Right forelimb (tissue), 1 donor: ENCODE measurements around the gene ADGRB3.

Experiments used
- DNase-seq: peaks from one replicate; pipeline ENCODE4 v3.0.0-alpha.2; 2018

ADGRB3 gene

DNA sequence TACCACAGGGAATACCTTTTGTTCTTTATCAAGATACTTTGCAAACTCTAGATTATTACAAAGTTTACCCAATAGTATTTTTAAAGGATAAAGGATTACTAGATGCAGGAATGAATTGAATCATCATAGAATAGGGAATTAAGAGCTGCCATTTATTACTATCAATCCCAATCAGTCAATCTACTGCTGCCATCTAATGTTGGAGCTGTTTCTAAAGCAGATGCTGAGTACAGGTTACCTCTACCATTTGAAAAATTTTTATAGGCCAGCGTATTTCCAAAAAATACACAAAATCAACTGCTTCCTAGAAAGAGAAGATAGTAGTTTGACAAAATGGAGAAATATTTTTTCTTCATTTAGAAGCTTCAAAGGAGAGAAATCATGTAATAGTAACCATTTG is 520.4 kb downstream of the ADGRB3 start:
- DNase-seq, result no peak

DNA sequence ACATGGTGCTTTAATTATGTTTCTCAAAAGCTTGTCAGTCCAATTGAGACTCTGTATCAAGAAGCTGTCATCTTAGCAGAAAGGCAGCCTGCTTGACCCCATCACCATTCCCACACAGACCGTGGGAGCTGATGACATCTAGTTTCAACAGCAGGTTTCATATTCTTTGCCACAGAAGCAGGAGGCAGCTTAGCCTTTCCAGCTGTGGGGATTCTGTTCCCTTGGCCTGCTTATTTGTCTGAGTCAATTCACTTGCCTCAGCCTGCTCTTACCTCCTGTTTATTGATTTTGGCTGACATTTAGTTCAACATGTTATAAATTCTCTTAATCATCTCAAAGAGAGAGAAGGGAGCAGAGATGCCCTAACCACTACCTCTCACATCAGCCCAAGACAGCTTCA is 527.7 kb downstream of the ADGRB3 start:
- no peak for DNase-seq

DNA sequence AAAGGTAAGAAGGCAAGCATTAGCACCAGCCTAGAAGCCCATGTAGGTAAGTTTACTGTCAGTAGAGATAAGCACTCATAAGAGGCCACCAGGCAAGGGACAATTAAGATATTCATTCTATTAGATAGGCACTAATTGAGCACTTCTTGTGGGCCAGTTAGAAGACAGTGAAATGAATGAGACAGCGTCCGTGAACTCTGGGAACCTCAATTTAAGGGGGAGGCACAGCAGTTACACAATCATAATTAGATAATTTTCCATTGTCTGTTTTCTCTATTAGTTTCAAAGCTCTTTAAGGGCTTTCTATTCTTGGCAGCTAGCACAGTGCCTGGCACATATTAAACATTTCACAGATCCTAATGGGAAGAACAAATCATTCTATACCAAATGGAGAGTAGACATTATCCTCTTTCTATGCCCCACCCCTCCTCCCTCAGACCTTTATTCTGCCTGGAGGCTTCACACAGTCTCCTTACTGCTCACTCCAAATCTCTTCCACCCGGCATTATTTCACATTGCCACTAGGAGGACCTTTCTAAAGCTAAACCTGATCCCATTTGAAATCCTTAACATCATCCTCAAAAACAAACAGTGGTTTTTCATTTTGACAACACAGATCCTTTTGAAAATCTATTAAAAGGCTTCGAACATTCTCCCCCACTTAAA is 529.6 kb downstream of the ADGRB3 start:
- DNase-seq, result no peak

DNA sequence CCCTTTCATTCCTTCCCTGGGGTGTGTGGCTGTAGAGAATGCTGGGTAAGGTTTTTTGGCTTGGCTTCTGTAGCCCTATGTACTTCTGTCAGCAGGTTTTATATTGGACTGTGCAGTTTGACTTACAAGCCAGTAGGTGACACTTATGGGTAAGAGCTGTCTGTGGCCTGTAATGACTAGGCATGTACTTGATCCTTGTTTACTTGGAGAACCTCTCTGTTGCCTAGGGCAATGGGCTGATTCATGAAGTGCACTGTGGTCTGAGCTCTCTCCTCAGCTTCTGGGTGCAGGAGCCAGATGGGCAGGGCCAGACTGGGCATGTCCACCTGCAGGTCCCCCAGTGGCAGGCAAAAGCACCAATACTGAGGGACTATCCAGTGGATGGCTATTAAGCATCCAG is 544.6 kb downstream of the ADGRB3 start:
- no peak for DNase-seq

DNA sequence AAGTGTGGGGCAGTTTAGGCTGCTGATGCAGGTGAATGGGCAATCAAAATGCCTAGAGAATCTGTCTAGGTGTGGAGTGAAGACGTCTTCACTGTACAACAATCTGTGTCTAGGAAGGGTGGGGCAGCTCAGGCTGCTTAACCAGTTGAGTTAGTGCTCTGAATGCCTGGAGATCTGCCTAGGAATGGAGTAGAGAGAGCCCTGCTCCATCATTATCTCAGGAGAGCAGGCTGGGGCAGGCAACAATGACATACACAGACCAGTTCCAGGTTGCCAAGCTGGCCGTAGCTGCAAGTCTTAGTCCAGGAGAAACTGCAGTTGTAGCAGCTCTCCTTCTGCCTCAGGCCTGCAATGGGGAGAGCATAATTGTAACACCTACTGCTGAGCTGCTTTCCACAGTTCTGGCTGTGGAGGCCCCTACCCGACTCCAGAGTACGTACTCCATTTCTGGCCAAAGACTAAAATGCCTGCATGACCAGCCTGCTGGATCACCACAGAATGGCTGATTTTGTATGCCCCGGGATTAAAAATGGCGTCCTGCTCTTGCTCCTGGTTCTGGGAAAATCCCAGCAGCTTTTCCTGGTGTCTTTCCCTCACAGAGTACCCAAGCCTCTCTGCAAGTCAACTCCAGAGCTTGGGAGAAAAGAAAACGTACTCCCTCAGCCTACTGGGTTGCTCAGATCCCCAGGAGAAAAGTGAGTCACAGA is 545.4 kb downstream of the ADGRB3 start:
- DNase-seq, result no peak

DNA sequence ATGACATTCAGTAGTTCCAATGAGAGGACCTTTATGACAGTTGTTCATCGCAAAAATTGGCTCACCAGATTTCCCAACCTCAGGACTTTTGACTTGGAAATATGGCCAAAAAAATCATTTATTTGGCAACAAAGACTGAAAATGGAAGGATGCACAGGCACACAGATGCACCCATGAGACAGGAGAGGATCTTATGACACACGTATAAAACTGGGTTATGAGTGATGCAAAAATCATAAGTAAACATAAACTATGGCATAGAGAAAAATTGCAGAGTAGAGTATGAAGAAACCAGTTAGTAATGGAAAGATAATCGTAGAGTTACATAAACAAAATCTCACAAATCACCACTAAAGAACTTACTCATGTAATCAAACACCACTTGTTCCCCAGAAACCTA is 546.9 kb downstream of the ADGRB3 start:
- DNase-seq, result no peak

DNA sequence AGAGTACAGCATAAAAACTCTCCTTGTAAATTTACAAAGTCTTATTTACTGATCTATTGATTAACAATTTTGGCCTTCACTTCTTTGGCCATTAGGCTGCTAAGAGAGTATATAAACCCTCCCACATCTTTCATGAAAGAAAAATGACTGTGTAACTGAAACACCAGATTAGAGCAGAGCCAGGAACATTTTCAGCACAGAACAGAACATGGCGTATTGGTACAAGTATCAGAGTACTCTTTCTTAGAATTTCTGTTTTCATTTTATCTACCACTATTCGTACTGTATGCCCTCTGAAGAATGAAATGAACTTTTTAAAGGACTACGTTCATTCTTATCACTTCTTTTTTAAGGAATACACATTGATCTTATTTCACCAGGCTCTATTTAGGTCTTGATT is 550.2 kb downstream of the ADGRB3 start:
- no peak for DNase-seq

DNA sequence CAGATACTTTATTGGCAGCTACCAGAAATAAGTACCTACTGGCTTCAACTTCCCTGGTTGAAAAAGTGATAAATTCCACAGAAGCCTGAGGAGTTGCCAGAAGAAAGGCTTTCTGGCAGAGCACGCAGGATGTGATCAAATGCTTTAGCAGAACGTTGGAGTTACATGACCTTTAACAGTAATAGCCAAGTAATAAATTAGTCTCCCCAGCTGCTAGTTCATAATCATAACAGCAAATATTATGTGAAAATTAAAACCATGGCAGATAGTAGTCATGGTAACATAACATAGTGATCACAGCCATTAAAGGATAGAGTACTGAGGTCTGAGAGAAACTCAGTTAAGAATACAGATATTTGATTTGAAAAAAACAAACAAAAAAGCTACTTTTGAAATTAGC is 567.7 kb downstream of the ADGRB3 start:
- DNase-seq, result no peak

DNA sequence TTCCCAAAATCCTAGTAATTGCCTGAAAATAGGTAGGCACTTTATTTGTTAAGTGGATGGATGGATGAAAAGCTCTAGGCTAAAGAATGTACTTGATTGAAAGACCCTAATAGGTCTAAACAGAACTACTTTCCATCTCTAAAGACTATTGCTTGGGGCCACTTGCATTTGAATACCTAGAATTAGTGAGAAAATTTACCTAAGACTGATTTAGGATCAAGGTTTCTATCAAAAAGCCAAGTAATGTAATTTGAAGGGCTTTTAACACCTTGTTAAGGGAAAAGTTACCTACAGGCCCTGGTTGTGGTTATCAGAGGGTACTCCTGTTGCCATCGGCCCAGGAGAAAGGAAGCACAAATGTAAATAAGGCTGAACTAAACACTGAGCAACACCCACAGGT is 581.0 kb downstream of the ADGRB3 start:
- DNase-seq, result no peak

DNA sequence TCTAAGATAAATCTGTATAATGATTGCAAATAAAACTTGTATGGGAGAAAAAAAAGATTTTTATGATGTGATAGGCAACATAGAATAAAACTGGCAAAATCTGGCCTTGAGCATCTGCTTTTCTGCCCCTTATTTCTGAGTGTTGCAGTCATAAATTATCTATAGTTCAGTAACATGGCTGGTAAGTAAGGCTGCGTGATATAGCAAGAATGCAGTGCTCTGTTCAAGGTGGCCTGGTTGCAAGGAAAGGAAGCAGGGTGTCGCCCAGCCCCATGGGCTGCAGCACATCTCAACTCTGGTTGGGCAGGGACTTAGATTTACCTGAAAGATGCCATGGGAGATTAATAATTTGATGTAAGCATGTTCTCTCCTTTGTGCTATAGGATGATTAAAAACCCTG is 582.3 kb downstream of the ADGRB3 start:
- DNase-seq, result no peak

DNA sequence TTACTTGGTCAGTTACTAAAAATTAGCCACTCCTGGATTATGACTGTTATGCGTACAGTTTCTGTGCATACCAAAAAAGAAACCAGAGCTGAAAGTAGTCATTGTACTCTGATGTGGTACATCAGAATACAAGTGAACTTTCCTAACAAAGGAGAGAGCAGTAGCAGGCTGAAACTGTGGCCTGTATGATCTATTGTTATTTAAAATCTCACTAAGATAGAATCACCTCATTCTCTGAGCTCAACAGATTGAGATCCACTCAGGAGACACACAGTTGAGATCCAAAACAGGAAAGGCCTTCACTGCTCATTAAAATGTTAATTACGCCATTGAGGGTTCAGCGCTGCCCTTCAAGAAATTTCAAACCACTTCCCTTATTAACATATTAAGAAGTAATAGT is 585.3 kb downstream of the ADGRB3 start:
- DNase-seq, result no peak

DNA sequence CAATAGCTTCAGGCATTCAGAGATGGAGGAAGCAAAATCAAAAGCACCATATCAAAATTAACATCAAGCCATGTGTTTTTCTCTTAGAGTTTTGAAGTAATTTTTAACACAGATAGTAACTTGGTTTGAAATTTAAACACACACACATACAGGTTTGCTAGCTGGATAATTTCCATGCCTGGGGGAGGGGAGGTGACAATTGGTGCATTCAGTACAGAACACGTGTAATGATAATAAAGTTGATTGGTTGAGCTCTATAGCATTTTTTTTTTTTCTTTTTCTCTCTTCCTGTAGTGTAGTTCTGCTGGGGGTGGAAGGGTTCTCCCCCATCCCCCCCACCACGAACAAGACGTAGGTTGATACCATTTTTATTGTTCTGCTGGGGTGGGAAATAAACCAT is 596.9 kb downstream of the ADGRB3 start:
- DNase-seq, result no peak

DNA sequence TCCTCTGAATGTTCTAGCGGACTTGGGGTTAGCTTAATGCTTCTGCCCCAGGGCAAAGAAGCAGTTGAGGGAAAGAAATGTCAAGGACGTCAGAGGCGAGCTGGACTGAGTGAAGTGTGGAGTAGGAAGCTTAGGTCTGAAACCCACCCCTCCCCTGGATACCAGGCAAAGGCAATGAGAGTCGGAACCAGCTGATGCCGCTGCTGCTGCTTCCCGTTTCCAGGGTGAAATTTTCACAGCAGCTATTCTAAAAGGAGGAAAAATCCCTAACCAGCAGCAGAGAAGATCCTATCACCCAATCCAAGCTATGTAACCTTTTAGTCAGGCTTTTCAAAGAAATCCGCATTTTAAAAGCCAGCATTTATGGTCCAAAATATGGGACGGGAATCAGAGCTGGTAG is 597.4 kb downstream of the ADGRB3 start:
- no peak for DNase-seq

DNA sequence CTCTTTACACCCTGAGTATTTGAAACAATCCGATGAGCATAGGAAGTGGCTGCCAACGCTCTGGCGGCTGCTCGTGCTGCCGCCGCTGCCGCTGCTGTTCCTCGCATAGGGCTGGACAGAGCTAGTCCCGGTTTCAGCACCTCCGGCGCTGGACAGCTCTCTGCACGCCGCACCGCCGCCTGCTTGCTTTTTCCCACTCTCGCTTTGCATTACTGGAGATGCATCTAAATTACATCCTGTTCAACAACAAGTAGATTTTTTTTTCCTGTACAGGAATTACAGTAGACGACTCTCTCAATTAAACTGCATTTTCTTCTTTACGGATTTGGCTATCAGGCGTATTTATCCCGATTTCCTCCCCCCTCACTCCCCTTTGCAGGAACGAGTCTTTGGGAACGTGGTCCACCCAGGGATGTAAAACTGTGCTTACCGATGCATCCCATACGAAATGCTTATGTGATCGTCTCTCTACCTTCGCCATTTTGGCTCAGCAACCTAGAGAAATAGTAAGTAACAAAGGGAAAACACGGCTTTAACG is 597.9 kb downstream of the ADGRB3 start:
- peak; percentile 92 for DNase-seq

DNA sequence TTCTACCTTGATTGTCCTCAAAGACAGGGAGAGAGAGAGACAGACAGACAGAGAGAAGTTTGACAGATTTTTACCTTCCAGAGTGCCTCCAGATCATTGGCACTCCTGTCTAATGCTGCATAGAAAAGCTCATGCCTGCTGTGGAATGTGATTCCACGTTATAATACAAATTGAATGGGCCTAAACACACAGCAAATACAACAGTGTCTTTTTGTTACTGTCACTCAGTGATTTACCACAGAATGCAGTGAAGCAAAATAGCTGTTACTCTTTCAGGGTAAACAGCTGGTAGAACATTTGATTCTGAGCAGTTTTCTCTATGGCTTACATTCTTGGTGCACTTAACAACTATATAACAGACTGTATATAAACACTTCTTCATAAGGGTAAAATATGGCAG is 603.0 kb downstream of the ADGRB3 start:
- no peak for DNase-seq

DNA sequence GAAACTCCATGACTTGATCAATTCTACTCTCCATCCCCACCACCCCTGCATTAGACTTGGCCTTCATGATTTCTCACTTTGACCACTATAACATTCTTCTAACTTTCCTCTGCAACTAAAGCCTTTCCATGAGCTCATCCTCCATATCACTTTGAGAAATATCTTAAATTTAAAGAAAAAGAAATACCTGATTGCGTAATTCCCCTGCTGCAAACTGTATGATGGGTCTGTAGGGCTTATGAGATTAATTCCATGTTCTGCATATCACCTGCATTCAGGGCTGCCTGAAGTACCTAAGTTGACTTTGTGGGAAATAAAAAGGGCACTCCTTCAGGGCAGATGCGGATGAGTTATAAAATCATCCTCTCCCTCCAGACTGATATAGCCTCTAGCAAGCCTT is 611.9 kb downstream of the ADGRB3 start:
- DNase-seq, result no peak

DNA sequence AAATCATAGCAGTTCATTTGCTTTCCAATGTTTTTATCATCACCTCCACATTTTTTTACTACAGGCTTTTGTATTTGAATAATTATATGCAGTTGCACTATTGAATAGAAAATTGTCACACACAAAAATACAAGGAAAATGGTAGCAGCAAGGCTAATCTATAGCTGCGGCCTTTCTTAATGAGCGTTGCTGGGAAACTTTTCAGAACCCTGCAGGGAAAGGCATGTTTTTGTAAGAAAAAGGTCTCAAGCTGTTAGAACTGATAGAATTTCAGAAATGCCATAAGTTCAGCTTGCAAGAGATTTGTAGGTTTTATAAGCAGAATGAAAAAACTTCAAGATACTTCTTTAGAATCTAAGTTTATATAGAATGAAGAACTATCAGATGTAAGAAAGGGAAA is 625.9 kb downstream of the ADGRB3 start:
- no peak for DNase-seq

DNA sequence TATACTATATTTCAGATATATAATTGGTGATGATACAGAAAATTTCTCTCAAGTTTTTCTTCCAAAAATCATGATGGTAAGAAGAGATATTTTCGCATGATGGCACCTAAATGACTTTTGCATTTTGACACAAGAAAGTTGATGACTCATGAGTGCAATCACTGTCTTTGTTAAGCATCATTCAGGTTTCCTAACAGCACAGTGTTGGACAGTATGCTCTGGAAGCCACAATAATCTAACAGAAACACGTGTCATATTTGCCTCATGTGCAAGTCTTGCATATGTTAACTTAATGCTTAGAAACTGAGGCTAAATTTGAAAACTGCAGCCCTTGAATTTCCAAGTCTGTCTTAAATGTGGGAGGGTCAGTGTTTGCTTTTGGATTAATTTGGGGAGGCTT is 628.2 kb downstream of the ADGRB3 start:
- no peak for DNase-seq

DNA sequence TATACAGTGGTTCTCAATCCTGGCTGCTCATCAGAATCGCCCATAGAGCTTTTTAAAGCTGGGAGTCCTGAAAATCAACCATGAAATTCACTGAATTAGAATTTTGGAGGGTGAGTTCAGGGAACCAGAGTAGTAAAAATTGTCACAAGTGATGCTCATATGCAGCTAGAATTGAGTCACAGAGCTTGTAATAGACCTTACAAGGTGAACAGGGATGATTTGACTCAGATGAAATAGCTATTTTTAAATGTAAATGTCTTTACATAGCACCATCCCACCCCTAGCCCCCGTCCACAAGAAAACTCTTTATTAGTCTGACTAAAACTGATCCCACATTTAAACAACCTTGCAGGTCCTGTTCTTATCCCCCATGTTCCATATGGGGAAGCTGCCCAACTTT is 630.0 kb downstream of the ADGRB3 start:
- no peak for DNase-seq

DNA sequence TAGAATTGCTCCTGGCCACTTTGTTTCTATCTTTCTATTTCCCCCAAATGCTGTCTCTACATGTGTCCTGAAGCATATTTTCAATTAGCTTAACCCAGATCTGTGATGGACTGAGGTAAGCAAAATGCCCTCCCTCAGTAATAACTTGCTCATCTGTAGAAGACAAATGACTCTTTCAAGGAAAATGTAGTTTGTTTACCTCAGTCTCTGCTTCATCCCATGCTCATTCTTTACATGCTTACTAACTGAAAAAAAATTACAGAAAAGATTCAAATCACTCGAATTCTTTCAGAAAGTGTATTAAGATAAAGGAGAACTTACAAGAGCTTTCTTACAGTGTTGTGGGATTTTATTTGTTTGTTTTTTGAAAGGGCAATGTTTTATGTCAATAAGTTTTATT is 630.6 kb downstream of the ADGRB3 start:
- DNase-seq, result no peak

DNA sequence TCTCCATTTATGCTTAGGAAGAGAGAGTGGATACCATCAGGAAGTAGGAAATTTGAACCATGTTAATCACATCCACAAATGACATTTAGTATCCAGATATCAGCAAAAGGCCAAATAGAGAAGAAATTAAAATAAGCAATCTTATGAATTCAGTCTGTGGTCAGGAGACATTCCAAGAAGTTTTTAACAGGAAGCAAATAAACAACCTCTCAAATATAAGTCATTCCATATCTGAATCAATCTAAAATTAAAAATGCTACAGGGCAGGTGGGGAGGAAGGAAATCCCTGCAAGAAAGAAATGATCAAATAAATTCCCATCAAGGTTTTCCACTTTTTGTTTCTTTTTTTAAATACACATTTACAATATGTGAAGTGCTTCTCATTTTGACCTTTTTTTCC is 641.1 kb downstream of the ADGRB3 start:
- DNase-seq, result no peak

DNA sequence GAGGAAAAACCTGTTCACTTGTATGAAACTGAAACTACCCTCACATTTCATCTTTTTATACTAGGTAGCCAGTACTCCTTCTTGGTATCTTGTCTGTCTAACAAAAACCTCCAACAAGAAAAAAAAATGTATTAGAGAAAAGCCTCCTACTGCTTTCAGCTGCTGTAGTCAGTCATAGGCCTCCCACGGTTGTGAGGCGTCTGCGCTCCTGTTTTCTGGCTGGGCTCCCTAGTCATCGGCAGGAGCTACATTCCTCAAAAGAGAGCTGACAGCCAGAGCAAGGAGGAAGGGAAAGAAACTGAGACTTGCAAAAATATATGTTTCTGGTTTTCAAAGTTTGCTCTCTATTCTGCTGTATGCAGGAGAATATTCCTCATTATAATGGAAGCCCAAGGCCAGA is 644.7 kb downstream of the ADGRB3 start:
- no peak for DNase-seq

DNA sequence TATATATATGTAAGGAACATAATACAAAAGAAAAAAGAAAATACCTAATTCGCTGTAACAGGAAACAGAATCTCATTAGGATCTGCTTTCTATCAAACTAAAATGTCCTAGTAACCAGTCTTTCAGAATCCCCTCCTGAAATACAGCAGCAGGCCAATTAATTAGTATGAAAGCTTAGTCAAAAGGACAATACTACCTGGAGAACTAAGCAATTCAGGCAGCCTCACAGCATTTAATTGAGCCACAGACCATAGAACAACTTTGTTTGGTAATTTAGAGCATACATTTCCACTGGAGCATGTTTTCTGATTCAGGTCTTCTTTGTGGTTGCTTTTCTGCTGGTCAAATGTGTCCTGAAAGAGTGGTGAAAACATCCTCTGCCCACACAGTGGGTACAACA is 645.8 kb downstream of the ADGRB3 start:
- no peak for DNase-seq

DNA sequence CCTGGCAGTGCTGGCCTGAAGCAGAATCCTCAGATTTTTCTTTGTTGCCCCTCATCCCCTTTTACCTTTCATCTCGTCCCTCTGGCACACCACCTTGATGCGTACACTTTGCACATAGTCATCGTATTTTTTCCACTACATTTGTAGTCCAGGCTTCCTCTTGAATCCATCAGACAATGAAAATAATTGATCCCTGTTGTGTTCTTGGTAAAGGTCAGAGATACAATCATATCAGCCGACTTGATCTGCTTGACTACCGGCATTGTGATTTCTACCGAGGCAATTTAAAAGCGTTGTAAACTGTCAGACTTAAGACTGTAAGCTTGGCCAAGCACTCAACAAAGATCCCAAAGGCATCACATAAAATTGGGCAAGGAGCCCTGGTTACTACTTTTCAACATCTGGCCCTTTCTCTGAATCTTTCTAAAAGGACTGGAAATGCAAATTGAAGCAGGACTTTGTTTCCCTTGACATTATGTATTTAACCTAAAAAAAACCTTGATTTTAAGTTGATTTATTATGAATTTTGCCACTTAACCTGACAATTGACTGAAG is 649.2 kb downstream of the ADGRB3 start:
- no peak for DNase-seq

DNA sequence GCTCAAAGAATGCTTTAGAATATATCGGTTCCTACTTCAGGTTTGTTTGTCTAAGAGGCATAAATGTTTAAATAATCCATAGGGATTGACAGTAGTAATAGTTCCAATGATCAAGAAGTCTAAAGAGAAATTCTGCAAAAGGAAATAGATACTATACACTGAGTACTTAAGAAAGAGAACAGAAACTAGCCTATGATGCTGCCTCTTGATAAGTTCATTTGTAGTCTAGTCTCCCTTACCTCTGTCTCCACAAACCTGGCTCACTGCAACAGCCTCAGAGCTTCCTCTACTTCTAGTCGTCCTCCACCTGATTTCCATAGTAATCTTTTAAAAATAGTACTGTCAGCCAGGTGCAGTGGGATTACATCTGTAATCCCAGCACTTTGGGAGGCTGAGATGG is 650.0 kb downstream of the ADGRB3 start:
- no peak for DNase-seq
